NK-92 treated with Interleukin-12 subunit alpha and Interleukin-12 subunit beta, amount 100 ng/mL, for 24 hours (cell line): ENCODE results near the gene ADRA2C.

Experiments
- DNase-seq: peaks from one replicate; lab custom pipeline; 2025; lab: John Stamatoyannopoulos, UW

The ADRA2C gene

GRCh38 chr4:3760841-3761240, 5.3 kb upstream of the ADRA2C start:
- no peak for DNase-seq

GRCh38 chr4:3762264-3762663, 3.9 kb upstream of the ADRA2C start:
- DNase-seq, result no peak

GRCh38 chr4:3762753-3763549, 3.2 kb upstream of the ADRA2C start:
- no peak for DNase-seq

GRCh38 chr4:3765271-3766035, 732 bp upstream of the ADRA2C start:
- no peak for DNase-seq

- no peak for DNase-seq
Measured at GRCh38 chr4:3766785-3767569, 792 bp downstream of the ADRA2C start.

- no peak for DNase-seq
Measured at GRCh38 chr4:3767570-3768288, 1.5 kb downstream of the ADRA2C start.

- no peak for DNase-seq
Measured at GRCh38 chr4:3768842-3769641, 2.9 kb downstream of the ADRA2C start.

- no peak for DNase-seq
Measured at GRCh38 chr4:3769642-3770184, 3.5 kb downstream of the ADRA2C start.

GRCh38 chr4:3770323-3771163, 4.4 kb downstream of the ADRA2C start:
- no peak for DNase-seq

GRCh38 chr4:3771164-3771809, 5.1 kb downstream of the ADRA2C start:
- no peak for DNase-seq

GRCh38 chr4:3771939-3772495, 5.8 kb downstream of the ADRA2C start:
- no peak for DNase-seq

- no peak for DNase-seq
Measured at GRCh38 chr4:3772632-3773031, 6.4 kb downstream of the ADRA2C start.

GRCh38 chr4:3773552-3774001, 7.4 kb downstream of the ADRA2C start:
- DNase-seq, result no peak

- DNase-seq, result no peak
Measured at GRCh38 chr4:3774253-3774883, 8.2 kb downstream of the ADRA2C start.

GRCh38 chr4:3775005-3775404, 8.8 kb downstream of the ADRA2C start:
- DNase-seq, result no peak

- no peak for DNase-seq
Measured at GRCh38 chr4:3775576-3775975, 9.4 kb downstream of the ADRA2C start.

- no peak for DNase-seq
Measured at GRCh38 chr4:3776166-3777032, 10.2 kb downstream of the ADRA2C start.

- no peak for DNase-seq
Measured at GRCh38 chr4:3777033-3777390, 10.8 kb downstream of the ADRA2C start.
